HCT116 (cell line): ENCODE measurements around the gene FNDC11. TPM values are rescaled to one million over a fixed set of nuclear protein-coding genes. Genes with fewer than 3 reads are reported as not detected.

Source experiments
- ATAC-seq: fragments of 200-7000 bp; cut with Tn5 transposase; 2 replicates; pipeline ENCODE4 v1.9.1; 2020; ENCODE audit warnings: mild to moderate bottlenecking, moderate library complexity
- BruUV-seq: library from RNA; stranded (reverse); fragments of 400-500 nt; replicated peaks from 2 replicates; lab custom pipeline; 2021; lab: Mats Ljungman, UMichigan
- CTCF ChIA-PET: fragments of 300-600 bp; sonication (Branson Sonifier 250); formaldehyde crosslinking; loops from one replicate; lab custom pipeline; 2021; ENCODE audit warnings: antibody characterized with exemption; lab: Charles Lee
- POLR2A ChIA-PET: fragments of 300-600, 350-600 bp; sonication (Branson Sonifier 250); formaldehyde crosslinking; loops from one replicate; lab custom pipeline; 2021; ENCODE audit warnings: antibody characterized with exemption; lab: Charles Lee
- RAD21 ChIA-PET, 2 experiments: fragments of 300-600 bp; sonication (Branson Sonifier 250); formaldehyde crosslinking; loops; one replicate each; lab custom pipeline; 2023; ENCODE audit warnings: low total read pairs in 2 of 2; ENCODE audit not compliant: uncharacterized antibody in 2 of 2, unreplicated experiment in 2 of 2, low non-redundant PET in 1 of 2; lab: Charles Lee
- DNase-seq: peaks from one replicate; pipeline ENCODE4 v3.0.0-alpha.2; 2010; ENCODE audit warnings: low read depth, low spot score
- H2AFZ ChIP-seq: fragments of 200-600 bp; shearing (Covaris generic), sonication (generic); 2 replicates; pipeline ENCODE4 v1.6.1; 2017; ENCODE audit warnings: low read depth, mixed run types, mixed read lengths, antibody characterized with exemption, low read length; ENCODE audit not compliant: poor library complexity, severe bottlenecking
- H3K27ac ChIP-seq: 2 replicates; pipeline ENCODE4 v1.5.1; 2012; ENCODE audit warnings: low read depth, low read length
- H3K27me3 ChIP-seq: fragments of 200-600 bp; sonication (generic); 2 replicates; pipeline ENCODE4 v1.6.1; 2016; ENCODE audit warnings: mixed run types, low read length, mixed read lengths; ENCODE audit not compliant: insufficient read depth
- H3K36me3 ChIP-seq, 2 experiments: fragments of 200-500 bp in 1 of 2; fragments of 200-600 bp in 1 of 2; sonication (Bioruptor generic) in 1 of 2; sonication (generic) in 1 of 2; 2 replicates each; pipeline versions ENCODE4 v1.5.1 to v1.6.1; 2014 to 2016; ENCODE audit warnings: low read length in 2 of 2, inconsistent platforms in 1 of 2, mixed read lengths in 1 of 2, mixed run types in 1 of 2; ENCODE audit not compliant: insufficient read depth in 2 of 2, control insufficient read depth in 1 of 2
- H3K4me1 ChIP-seq, 2 experiments: fragments of 200-600 bp in 1 of 2; sonication (generic) in 1 of 2; 2 replicates each; pipeline versions ENCODE4 v1.5.1 to v1.6.1; 2012 to 2017; ENCODE audit warnings: low read length in 2 of 2, inconsistent platforms in 1 of 2, mild to moderate bottlenecking in 1 of 2, mixed read lengths in 1 of 2, mixed run types in 1 of 2, moderate library complexity in 1 of 2; ENCODE audit not compliant: insufficient read depth in 2 of 2, control insufficient read depth in 1 of 2
- H3K4me2 ChIP-seq: fragments of 200-600 bp; sonication (generic); 2 replicates; pipeline ENCODE4 v1.6.1; 2017; ENCODE audit warnings: mixed run types, low read length, mixed read lengths
- H3K4me3 ChIP-seq, 2 experiments: fragments of 200-600 bp in 1 of 2; sonication (generic) in 1 of 2; replicated peaks in 1 of 2; 2 replicates each; pipeline ENCODE4 v1.5.1; 2011 to 2016; ENCODE audit warnings: low read length in 2 of 2, control low read depth in 1 of 2, low read depth in 1 of 2, mild to moderate bottlenecking in 1 of 2, mixed read lengths in 1 of 2, mixed run types in 1 of 2
- H3K79me2 ChIP-seq: fragments of 200-600 bp; sonication (generic); 2 replicates; pipeline ENCODE4 v1.6.1; 2017; ENCODE audit warnings: mild to moderate bottlenecking, mixed run types, low read length, moderate library complexity, mixed read lengths; ENCODE audit not compliant: insufficient read depth
- H3K9ac ChIP-seq: fragments of 200-600 bp; sonication (generic); 2 replicates; pipeline ENCODE4 v1.6.1; 2016; ENCODE audit warnings: low read length, mixed read lengths
- H3K9me2 ChIP-seq: fragments of 200-600 bp; sonication (generic), shearing (Covaris generic); 2 replicates; pipeline ENCODE4 v1.6.1; 2017; ENCODE audit warnings: mixed run types, mild to moderate bottlenecking, moderate library complexity; ENCODE audit not compliant: insufficient read depth
- H3K9me3 ChIP-seq, 2 experiments: fragments of 200-500 bp in 1 of 2; fragments of 200-600 bp in 1 of 2; sonication (Bioruptor generic) in 1 of 2; sonication (generic) in 1 of 2; 2 replicates each; pipeline ENCODE4 v1.6.1; 2014 to 2017; ENCODE audit warnings: low read length in 2 of 2, mixed read lengths in 2 of 2, inconsistent platforms in 1 of 2, low read depth in 1 of 2, mild to moderate bottlenecking in 1 of 2, mixed run types in 1 of 2, moderate library complexity in 1 of 2; ENCODE audit not compliant: control insufficient read depth in 1 of 2, insufficient read depth in 1 of 2
- H4K20me1 ChIP-seq: fragments of 200-600 bp; sonication (generic), shearing (Covaris generic); 2 replicates; pipeline ENCODE4 v1.6.1; 2017; ENCODE audit warnings: mixed run types, mild to moderate bottlenecking, moderate library complexity; ENCODE audit not compliant: insufficient read depth
- CEBPB ChIP-seq: IDR thresholded peaks from 2 replicates; pipeline ENCODE4 v1.6.1; 2012; ENCODE audit warnings: low read depth
- POLR2AphosphoS5 ChIP-seq: IDR thresholded peaks from 2 replicates; pipeline ENCODE4 v1.6.1; 2011; ENCODE audit warnings: mild to moderate bottlenecking, low read depth, low read length, moderate library complexity
- SP1 ChIP-seq: IDR thresholded peaks from 2 replicates; pipeline ENCODE4 v1.6.1; 2012; ENCODE audit warnings: low read depth
- ZNF274 ChIP-seq: fragments of 200-500 bp; sonication (Bioruptor generic); IDR thresholded peaks from 2 replicates; pipeline ENCODE4 v1.6.1; 2014; ENCODE audit warnings: mild to moderate bottlenecking, low read depth, low read length, inconsistent platforms
- intact Hi-C: fragments of 100-400 bp; cut with micrococcal nuclease; formaldehyde crosslinking; loops from 2 replicates; pipeline ENCODE4 v1.10.0; 2022
- total RNA-seq: library from RNA; stranded (reverse); gene quantifications from one replicate; pipeline ENCODE4 v1.2.1, GENCODE V29; 2021; ENCODE audit not compliant: unreplicated experiment

FNDC11 gene
- total RNA-seq, 1 experiment from 2014 or later = 5.5 TPM

DNA sequence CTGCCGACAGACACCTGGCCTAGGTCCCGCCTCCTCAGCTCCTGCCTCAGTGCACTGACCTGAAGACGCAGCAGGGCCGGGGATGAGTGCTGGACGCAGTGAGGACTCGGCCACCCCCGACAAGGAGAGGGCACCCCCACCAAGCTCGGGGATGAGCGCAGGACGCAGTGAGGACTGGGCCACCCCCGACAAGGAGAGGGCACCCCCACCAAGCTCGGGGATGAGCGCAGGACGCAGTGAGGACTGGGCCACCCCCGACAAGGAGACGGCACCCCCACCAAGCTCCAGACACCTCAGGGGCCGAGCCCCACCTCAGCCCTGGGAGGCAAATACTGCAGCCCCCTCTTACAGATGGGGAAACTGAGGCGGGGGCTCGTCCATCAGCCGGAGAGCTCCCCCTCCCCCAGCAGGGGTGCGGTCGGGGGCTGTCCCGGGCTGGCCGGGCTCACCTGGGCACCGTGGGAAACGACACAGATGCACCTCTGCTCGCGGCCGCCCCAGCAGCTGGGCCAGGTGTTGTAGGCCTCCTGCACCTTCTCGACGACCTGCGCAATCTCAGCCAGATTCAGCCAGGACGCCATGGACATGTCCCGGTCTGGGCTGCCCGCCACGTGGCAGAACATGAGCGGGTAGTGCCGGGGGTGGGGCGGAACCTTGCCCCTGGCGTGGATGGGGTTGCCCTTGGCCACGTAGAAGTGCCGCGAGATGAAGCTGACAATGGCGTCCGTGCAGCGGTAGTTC, 12.6 kb downstream of the FNDC11 start:
- ChIA-PET RAD21 (interaction anchor here in 1 of 2 experiments (0.6 kb wide), 1 partner anchor 8 kb away, joined by 3 read pairs; the partner anchor contains the start of gene HELZ2), POLR2A (no interaction called here)
- Histone ChIP-seq H3K36me3 (no peaks in the 10 kb centered on the region), H3K9me2 (no peaks in the 10 kb centered on the region), H3K27me3 (no peaks in the 10 kb centered on the region), H3K9ac (no peak overlapping the region), H3K4me3 (no peak overlapping the region)
- ATAC-seq (no peak), DNase-seq (no peak)
- TF ChIP-seq POLR2AphosphoS5 (no peak), CEBPB (no peak), ZNF274 (no peak)
- TF ChIP-seq, all 23 proteins: peak for 0
- no TSS peak for BruUV-seq
- Histone ChIP-seq H3K9me3 (no peaks in the 10 kb centered on the region), H3K4me2 (no peak overlapping the region), H3K4me1 (no peaks in the 10 kb centered on the region), H2AFZ (no peak overlapping the region), H4K20me1 (no peaks in the 10 kb centered on the region), H3K79me2 (no peaks in the 10 kb centered on the region), H3K27ac (no peak overlapping the region)
- CTCF ChIA-PET = no interaction called here
- intact Hi-C loops = no loop called here

DNA sequence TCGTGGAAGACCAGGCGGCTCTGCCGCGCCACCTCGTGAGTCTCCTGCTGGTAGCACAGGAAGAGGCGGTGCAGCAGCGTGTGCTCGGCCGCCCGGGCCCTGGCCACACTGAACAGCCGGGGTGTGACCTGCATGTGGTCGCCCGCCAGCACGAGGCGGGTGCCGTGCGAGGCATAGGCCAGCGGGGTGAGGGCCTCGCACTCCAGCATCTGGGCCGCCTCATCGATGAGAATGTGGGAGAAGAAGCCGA, 13.1 kb downstream of the FNDC11 start:
- BruUV-seq = no TSS peak
- Histone ChIP-seq H3K79me2 (no peaks in the 10 kb centered on the region), H3K36me3 (no peaks in the 10 kb centered on the region), H4K20me1 (no peaks in the 10 kb centered on the region), H3K4me2 (no peak overlapping the region), H3K9me3 (no peaks in the 10 kb centered on the region), H3K9me2 (no peaks in the 10 kb centered on the region), H3K27me3 (no peaks in the 10 kb centered on the region), H3K27ac (no peak overlapping the region), H3K4me1 (no peaks in the 10 kb centered on the region), H3K4me3 (no peak overlapping the region), H2AFZ (no peak overlapping the region), H3K9ac (no peak overlapping the region)
- DNase-seq (no peak), ATAC-seq (no peak)
- TF ChIP-seq SP1 = no peak
- intact Hi-C loops = no loop called here
- ChIA-PET POLR2A (no interaction called here), RAD21 (no interaction called here), CTCF (no interaction called here)
